Fibroblast of lung (primary cell): Measurements from ENCODE around the gene NUMA1.

Experiments
- CTCF ChIP-seq, 2 donors: IDR thresholded peaks in 1 of 2; conservative IDR thresholded peaks in 1 of 2; 1 replicate in 1 of 2; 2 replicates in 1 of 2; pipeline ENCODE4 v1.5.1; 2011 to 2012; ENCODE audit warnings: low read length in 2 of 2, control low read depth in 1 of 2, inconsistent platforms in 1 of 2, low read depth in 1 of 2, mild to moderate bottlenecking in 1 of 2
- EZH2 ChIP-seq: IDR thresholded peaks from 2 replicates; pipeline ENCODE4 v1.5.1; 2012; ENCODE audit warnings: low read length, control low read depth, mild to moderate bottlenecking; ENCODE audit errors: missing control alignments

DNA sequence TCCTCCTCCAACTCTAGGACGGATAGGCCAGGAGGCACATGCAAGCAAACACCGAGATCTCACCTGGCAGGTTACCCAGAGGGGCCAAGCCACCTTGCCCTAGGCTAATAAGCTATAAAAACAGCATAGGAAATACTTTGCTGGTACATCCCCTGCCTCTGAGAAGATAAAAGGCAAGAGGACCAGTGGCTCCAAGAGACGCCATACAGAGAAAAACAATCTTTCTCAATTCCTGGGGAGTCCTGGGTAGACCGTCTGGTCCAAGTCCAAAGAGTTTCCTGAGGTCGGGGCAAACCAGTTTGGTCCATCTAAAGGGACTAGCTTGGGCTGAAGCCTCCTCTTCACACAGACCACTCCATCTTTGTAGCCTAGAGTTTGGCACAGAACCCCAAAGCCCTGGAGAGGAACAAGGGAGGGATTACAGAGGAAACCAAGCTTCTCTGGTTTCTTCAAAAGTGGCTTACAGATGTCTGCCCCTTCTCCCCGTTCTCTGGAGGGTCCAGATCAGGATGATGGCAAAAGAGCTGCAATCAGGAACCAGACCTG lies 40.4 kb downstream of the NUMA1 start:
- TF ChIP-seq CTCF (conservative IDR thresholded peaks at IDR 0.05 in 1 of 2, IDR thresholded peaks at IDR 0.05 in 1 of 2; ENCODE audit: low read depth in 1 of 2, low read length in 2 of 2) (no peak), EZH2 (no peak)
